Liver (tissue), 9 donors: ENCODE data around the gene CAPN7. TPM values are rescaled to one million over a fixed set of nuclear protein-coding genes. Genes with fewer than 3 reads are reported as not detected.
A peak's percentile ranks its signal among the peaks of the same experiment; 100 is the strongest.

Source experiments
- DNase-seq: peaks from one replicate; pipeline ENCODE4 v3.0.0-alpha.2; 2017; ENCODE audit warnings: low spot score
- H3K27ac ChIP-seq, 2 donors: one replicate each; pipeline ENCODE4 v1.7.0; 2013; ENCODE audit warnings: inconsistent platforms in 2 of 2, low read length in 2 of 2, control low read depth in 1 of 2, low read depth in 1 of 2, mild to moderate bottlenecking in 1 of 2
- H3K27me3 ChIP-seq, 4 donors: one replicate each; pipeline versions ENCODE4 v1.6.1 to v1.7.0; 2013; ENCODE audit warnings: low read length in 3 of 4, inconsistent platforms in 1 of 4, mild to moderate bottlenecking in 1 of 4, moderate library complexity in 1 of 4; ENCODE audit not compliant: control insufficient read depth in 4 of 4, insufficient read depth in 4 of 4
- H3K36me3 ChIP-seq, 4 donors: one replicate each; pipeline versions ENCODE4 v1.6.1 to v1.7.0; 2013; ENCODE audit warnings: low read length in 3 of 4, mild to moderate bottlenecking in 3 of 4, low read depth in 1 of 4, moderate library complexity in 1 of 4; ENCODE audit not compliant: control insufficient read depth in 4 of 4, insufficient read depth in 3 of 4
- H3K4me1 ChIP-seq, 4 donors: one replicate each; pipeline versions ENCODE4 v1.6.1 to v1.7.0; 2013; ENCODE audit warnings: low read length in 3 of 4, mild to moderate bottlenecking in 3 of 4, moderate library complexity in 1 of 4; ENCODE audit not compliant: control insufficient read depth in 4 of 4, insufficient read depth in 4 of 4
- H3K4me3 ChIP-seq, 3 donors: one replicate each; pipeline versions ENCODE4 v1.6.1 to v1.7.0; 2013; ENCODE audit warnings: low read length in 3 of 3, control low read depth in 1 of 3, low read depth in 1 of 3, mild to moderate bottlenecking in 1 of 3
- H3K9ac ChIP-seq, 2 donors: one replicate each; pipeline ENCODE4 v1.7.0; 2013; ENCODE audit warnings: low read length in 2 of 2, mild to moderate bottlenecking in 2 of 2, moderate library complexity in 2 of 2, control low read depth in 1 of 2, low read depth in 1 of 2
- H3K9me3 ChIP-seq, 4 donors: one replicate each; pipeline versions ENCODE4 v1.6.1 to v1.7.0; 2013; ENCODE audit warnings: low read length in 3 of 4; ENCODE audit not compliant: control insufficient read depth in 4 of 4
- ATF3 ChIP-seq: IDR thresholded peaks from 2 replicates; pipeline ENCODE4 v1.6.1; 2016; ENCODE audit warnings: antibody characterized with exemption
- CTCF ChIP-seq: fragments of 150-350 bp; IDR thresholded peaks from 2 replicates; pipeline ENCODE4 v1.5.1; 2017; ENCODE audit warnings: improper control_type of control experiment, low read depth, low read length; ENCODE audit not compliant: missing input control
- EGR1 ChIP-seq, 2 donors: IDR thresholded peaks; 2 replicates each; pipeline ENCODE4 v1.6.1; 2016 to 2018; ENCODE audit warnings: antibody characterized with exemption in 2 of 2, low read depth in 2 of 2
- FOXA1 ChIP-seq: IDR thresholded peaks from 2 replicates; pipeline ENCODE4 v1.6.1; 2016; ENCODE audit warnings: antibody characterized with exemption
- FOXA2 ChIP-seq: IDR thresholded peaks from 2 replicates; pipeline ENCODE4 v1.6.1; 2016; ENCODE audit warnings: antibody characterized with exemption
- GABPA ChIP-seq, 2 donors: IDR thresholded peaks in 1 of 2; conservative IDR thresholded peaks in 1 of 2; 2 replicates each; pipeline ENCODE4 v1.6.1; 2016; ENCODE audit warnings: antibody characterized with exemption in 2 of 2, mild to moderate bottlenecking in 1 of 2, moderate library complexity in 1 of 2
- HNF4A ChIP-seq, 2 donors: conservative IDR thresholded peaks; 2 replicates each; pipeline ENCODE4 v1.6.1; 2016; ENCODE audit warnings: antibody characterized with exemption in 2 of 2, mild to moderate bottlenecking in 2 of 2
- HNF4G ChIP-seq: IDR thresholded peaks from 2 replicates; pipeline ENCODE4 v1.6.1; 2016; ENCODE audit warnings: antibody characterized with exemption
- JUND ChIP-seq, 2 donors: IDR thresholded peaks; 2 replicates each; pipeline ENCODE4 v1.6.1; 2016; ENCODE audit warnings: antibody characterized with exemption in 2 of 2
- MAX ChIP-seq: IDR thresholded peaks from 2 replicates; pipeline ENCODE4 v1.6.1; 2016; ENCODE audit warnings: antibody characterized with exemption
- NR2F2 ChIP-seq: IDR thresholded peaks from 2 replicates; pipeline ENCODE4 v1.6.1; 2016; ENCODE audit warnings: antibody characterized with exemption
- RAD21 ChIP-seq, 2 donors: IDR thresholded peaks; 2 replicates each; pipeline ENCODE4 v1.6.1; 2016; ENCODE audit warnings: antibody characterized with exemption in 2 of 2, mild to moderate bottlenecking in 2 of 2
- REST ChIP-seq: IDR thresholded peaks from 2 replicates; pipeline ENCODE4 v1.6.1; 2016; ENCODE audit warnings: antibody characterized with exemption, mild to moderate bottlenecking
- RXRA ChIP-seq, 2 donors: IDR thresholded peaks; 2 replicates each; pipeline ENCODE4 v1.6.1; 2017 to 2018; ENCODE audit warnings: antibody characterized with exemption in 2 of 2, mild to moderate bottlenecking in 1 of 2
- SP1 ChIP-seq: IDR thresholded peaks from 2 replicates; pipeline ENCODE4 v1.6.1; 2018; ENCODE audit warnings: antibody characterized with exemption, mild to moderate bottlenecking
- TAF1 ChIP-seq: conservative IDR thresholded peaks from 2 replicates; pipeline ENCODE4 v1.6.1; 2016; ENCODE audit warnings: antibody characterized with exemption, mild to moderate bottlenecking
- YY1 ChIP-seq: IDR thresholded peaks from 2 replicates; pipeline ENCODE4 v1.6.1; 2016; ENCODE audit warnings: antibody characterized with exemption, mild to moderate bottlenecking
- ZBTB33 ChIP-seq: IDR thresholded peaks from 2 replicates; pipeline ENCODE4 v1.6.1; 2016; ENCODE audit warnings: antibody characterized with exemption
- WGBS: extraction: QIAGEN DNeasy Blood & Tissue Kit; methylation state at CpG from one replicate; pipeline ENCODE4 v1.1.7; 2013; 5-methylcytosine and 5-hydroxymethylcytosine counted together
- polyA plus RNA-seq, 2 donors: library from polyadenylated mRNA; stranded (reverse) in 1 of 2; unstranded in 1 of 2; fragments of 200-250 nt in 1 of 2; fragments of >200 nt in 1 of 2; fragmentation: Nextera tagmentation in 1 of 2; extraction: Ambion mirVana in 1 of 2; gene quantifications; one replicate each; pipeline versions ENCODE4 v1.2.1 to v1.2.3, GENCODE V29; 2013 to 2015
- total RNA-seq, 2 donors: library from RNA; depleted of rRNA; stranded (reverse); fragments of >200 nt; gene quantifications; one replicate each; pipeline ENCODE4 v1.2.3, GENCODE V29; 2014
- donor health status: healthy.
- donor health status: healthy.
- donor health status: healthy.
- donor health status: healthy.
- donor health status: healthy.

CAPN7 gene
- total and polyA plus RNA-seq, 4 donors = 9.5 to 41.9 (median 17.9) TPM

- 73% methylated on average over 8 of the region's 8 CpGs for WGBS
- Histone ChIP-seq H3K36me3 (peaks cover 12 to 62% (median 41%) of the 10 kb centered on the region in 4 donors), H3K27me3 (no peaks in the 10 kb centered on the region), H3K9me3 (no peaks in the 10 kb centered on the region), H3K9ac (no peak overlapping the region), H3K4me3 (no peak overlapping the region), H3K27ac (no peak overlapping the region), H3K4me1 (peaks cover 0 to 2% (median 1%) of the 10 kb centered on the region in 4 donors)
- TF ChIP-seq FOXA1 = no peak
- no peak for TF ChIP-seq HNF4A (conservative IDR thresholded peaks at IDR 0.05)
- no peak for TF ChIP-seq RXRA (IDR thresholded peaks at IDR 0.05)
- TF ChIP-seq EGR1 (IDR thresholded peaks at IDR 0.05; ENCODE audit: low read depth in 2 of 2) = no peak
- no peak for TF ChIP-seq YY1
- TF ChIP-seq JUND (IDR thresholded peaks at IDR 0.05) = no peak
- TF ChIP-seq MAX = no peak
- no peak for TF ChIP-seq REST
- no peak for TF ChIP-seq SP1
- TF ChIP-seq CTCF = no peak
- TF ChIP-seq ZBTB33 = no peak
- TF ChIP-seq HNF4G = no peak
- no peak for DNase-seq
Measured at GRCh38 chr3:15220056-15220455, 14.0 kb downstream of the CAPN7 start.

- Histone ChIP-seq H3K27me3 (no peaks in the 10 kb centered on the region), H3K9ac (peak overlapping the region in 1 of 2 donors; percentile 9), H3K9me3 (no peaks in the 10 kb centered on the region), H3K36me3 (peaks cover 12 to 63% (median 43%) of the 10 kb centered on the region in 4 donors), H3K4me3 (no peak overlapping the region), H3K27ac (no peak overlapping the region), H3K4me1 (peaks cover 0 to 2% (median 1%) of the 10 kb centered on the region in 4 donors)
- DNase-seq = no peak
- WGBS = over 99% methylated on average over 2 of the region's 2 CpGs
- TF ChIP-seq ATF3 (no peak), JUND (IDR thresholded peaks at IDR 0.05) (no peak), RXRA (IDR thresholded peaks at IDR 0.05) (no peak), NR2F2 (no peak), ZBTB33 (no peak), FOXA1 (no peak), GABPA (IDR thresholded peaks at IDR 0.05 in 1 of 2, conservative IDR thresholded peaks at IDR 0.05 in 1 of 2) (no peak), YY1 (no peak), MAX (no peak), EGR1 (IDR thresholded peaks at IDR 0.05; ENCODE audit: low read depth in 2 of 2) (no peak), FOXA2 (no peak), REST (no peak), TAF1 (no peak), HNF4G (no peak), HNF4A (conservative IDR thresholded peaks at IDR 0.05) (no peak), RAD21 (IDR thresholded peaks at IDR 0.05) (no peak), SP1 (no peak)
Measured at GRCh38 chr3:15220661-15221060, 14.6 kb downstream of the CAPN7 start.
